GM23248 (cell line): ENCODE measurements around the gene ERC1. TPM values are rescaled to one million over a fixed set of nuclear protein-coding genes. Genes with fewer than 3 reads are reported as not detected.

ENCODE experiments used
- DNase-seq: peaks from one replicate; pipeline ENCODE4 v3.0.0-alpha.2; 2015
- H2AFZ ChIP-seq: fragments of 200-600 bp; sonication (generic); 2 replicates; pipeline ENCODE4 v1.6.1; 2016; ENCODE audit warnings: antibody characterized with exemption
- H3F3A ChIP-seq: fragments of 200-600 bp; sonication (generic); 2 replicates; pipeline ENCODE4 v1.6.1; 2016; ENCODE audit warnings: mild to moderate bottlenecking, antibody characterized with exemption, mixed run types; ENCODE audit not compliant: insufficient read depth
- H3K27ac ChIP-seq: fragments of 200-600 bp; sonication (generic); 2 replicates; pipeline ENCODE4 v1.5.1; 2016; ENCODE audit warnings: mild to moderate bottlenecking
- H3K27me3 ChIP-seq: fragments of 200-600 bp; sonication (generic); replicated peaks from 2 replicates; pipeline ENCODE4 v1.6.1; 2016; ENCODE audit warnings: mild to moderate bottlenecking; ENCODE audit not compliant: insufficient read depth
- H3K36me3 ChIP-seq: fragments of 200-600 bp; sonication (generic); 2 replicates; pipeline ENCODE4 v1.6.1; 2016; ENCODE audit warnings: low read depth, mild to moderate bottlenecking
- H3K4me1 ChIP-seq: fragments of 200-600 bp; sonication (generic); 2 replicates; pipeline ENCODE4 v1.6.1; 2016; ENCODE audit warnings: mild to moderate bottlenecking; ENCODE audit not compliant: insufficient read depth
- H3K4me2 ChIP-seq: fragments of 200-600 bp; sonication (generic); one replicate; pipeline ENCODE4 v1.6.1; 2016; ENCODE audit warnings: mild to moderate bottlenecking; ENCODE audit not compliant: unreplicated experiment
- H3K4me3 ChIP-seq: fragments of 200-600 bp; sonication (generic); 2 replicates; pipeline ENCODE4 v1.5.1; 2016; ENCODE audit warnings: mild to moderate bottlenecking
- H3K79me2 ChIP-seq: fragments of 200-600 bp; sonication (generic); 2 replicates; pipeline ENCODE4 v1.6.1; 2016; ENCODE audit warnings: mild to moderate bottlenecking; ENCODE audit not compliant: insufficient read depth
- H3K9ac ChIP-seq: fragments of 200-600 bp; sonication (generic); 2 replicates; pipeline ENCODE4 v1.6.1; 2016; ENCODE audit warnings: mild to moderate bottlenecking
- H3K9me2 ChIP-seq: fragments of 200-600 bp; sonication (generic); 2 replicates; pipeline ENCODE4 v1.6.1; 2016; ENCODE audit warnings: mixed run types, mild to moderate bottlenecking, moderate library complexity; ENCODE audit not compliant: insufficient read depth
- H3K9me3 ChIP-seq: fragments of 200-600 bp; sonication (generic); one replicate; pipeline ENCODE4 v1.6.1; 2017; ENCODE audit warnings: low read depth
- H4K20me1 ChIP-seq: fragments of 200-600 bp; sonication (generic); 2 replicates; pipeline ENCODE4 v1.6.0; 2016; ENCODE audit not compliant: insufficient read depth
- EZH2 ChIP-seq: fragments of 200-600 bp; sonication (generic); IDR thresholded peaks from 2 replicates; pipeline ENCODE4 v1.6.1; 2018; ENCODE audit warnings: antibody characterized with exemption, mild to moderate bottlenecking; ENCODE audit not compliant: insufficient read depth, poor library complexity, severe bottlenecking
- EZH2phosphoT487 ChIP-seq: fragments of 200-600 bp; sonication (generic); IDR thresholded peaks from 2 replicates; pipeline ENCODE4 v1.6.1; 2018; ENCODE audit warnings: antibody characterized with exemption, moderate library complexity, mild to moderate bottlenecking, low read depth; ENCODE audit not compliant: insufficient read depth
- WGBS, 2 experiments: methylation state at CpG; one replicate each; pipeline ENCODE4 v1.1.6; 2015 to 2017; ENCODE audit warnings: low lambda C conversion rate in 2 of 2, low coverage in 1 of 2; ENCODE audit errors: missing lambda C conversion rate in 2 of 2; 5-methylcytosine and 5-hydroxymethylcytosine counted together
- in situ Hi-C: fragments of 300-500 bp; cut with MboI; formaldehyde crosslinking; loops from 2 replicates; pipeline ENCODE4 v1.15.0; 2020
- polyA plus RNA-seq: library from polyadenylated mRNA; unstranded; fragments of >200 nt; fragmentation: Nextera tagmentation; extraction: Ambion mirVana; gene quantifications from 2 replicates; pipeline ENCODE4 v1.2.1, GENCODE V29; 2016
- total RNA-seq: library from RNA; depleted of rRNA; stranded (reverse); fragments of >200 nt; shearing (Covaris generic); gene quantifications from 2 replicates; pipeline ENCODE4 v1.2.3, GENCODE V29; 2014

Gene ERC1
- total and polyA plus RNA-seq, 2 experiments from 2014 or later = 21.5 to 23.3 TPM

DNA sequence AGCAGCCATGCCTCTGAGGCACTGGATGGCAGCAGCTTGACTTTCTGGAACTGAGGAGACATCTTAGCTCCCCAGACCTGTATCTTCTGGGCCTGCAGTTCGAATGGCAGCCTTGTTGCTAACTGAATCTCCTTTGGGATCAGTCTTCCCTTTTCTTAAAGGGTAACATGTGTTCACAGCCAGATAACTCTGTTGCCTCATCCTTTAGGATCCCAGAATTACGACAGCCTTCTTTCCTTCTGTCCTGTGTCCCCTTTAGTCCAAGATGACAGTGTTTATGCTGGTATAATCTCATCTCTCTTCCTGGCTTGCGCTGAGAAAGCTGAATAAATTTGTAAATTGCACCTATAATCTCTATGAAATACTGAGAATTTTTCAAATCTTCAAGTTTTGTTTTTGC lies 9.1 kb upstream of the ERC1 start:
- 69 to 81% methylated on average over 3 of the region's 3 CpGs for WGBS, 2 experiments
- Histone ChIP-seq H3K27me3 (no peaks in the 10 kb centered on the region), H3K4me1 (no peaks in the 10 kb centered on the region), H3K9ac (no peak overlapping the region), H3K79me2 (no peaks in the 10 kb centered on the region), H3K4me2 (no peak overlapping the region), H3F3A (0 out of 2 replicates have a peak, but pooled peaks cover 3% of the 10 kb centered on the region), H3K4me3 (no peak overlapping the region), H3K27ac (no peak overlapping the region), H3K9me2 (no peaks in the 10 kb centered on the region), H4K20me1 (no peaks in the 10 kb centered on the region), H3K36me3 (no peaks in the 10 kb centered on the region), H3K9me3 (no peaks in the 10 kb centered on the region), H2AFZ (no peak overlapping the region)
- DNase-seq = peak; percentile 41
- in situ Hi-C loops = no loop called here
- no peak for TF ChIP-seq EZH2phosphoT487
- TF ChIP-seq EZH2 = no peak

DNA sequence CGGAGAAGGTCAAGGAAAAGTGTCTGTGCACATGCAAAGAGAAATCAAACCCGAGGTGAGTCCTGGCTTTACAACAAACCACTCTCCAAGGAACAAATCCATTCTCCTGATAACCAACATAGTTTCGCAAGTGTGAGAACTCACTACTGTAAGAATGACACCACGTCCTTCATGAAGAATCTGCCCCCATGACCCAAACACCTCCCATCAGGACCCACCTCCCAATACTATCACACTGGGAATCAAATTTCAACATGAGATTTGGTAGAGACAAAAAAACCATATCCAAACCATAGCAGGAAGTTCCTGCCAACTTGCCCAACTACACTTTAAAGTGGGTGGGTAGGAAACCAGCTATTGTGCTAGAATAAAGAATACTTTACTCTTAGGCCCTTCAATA lies 2.4 kb upstream of the ERC1 start:
- 82 to 87% methylated on average over 4 of the region's 4 CpGs for WGBS, 2 experiments

DNA sequence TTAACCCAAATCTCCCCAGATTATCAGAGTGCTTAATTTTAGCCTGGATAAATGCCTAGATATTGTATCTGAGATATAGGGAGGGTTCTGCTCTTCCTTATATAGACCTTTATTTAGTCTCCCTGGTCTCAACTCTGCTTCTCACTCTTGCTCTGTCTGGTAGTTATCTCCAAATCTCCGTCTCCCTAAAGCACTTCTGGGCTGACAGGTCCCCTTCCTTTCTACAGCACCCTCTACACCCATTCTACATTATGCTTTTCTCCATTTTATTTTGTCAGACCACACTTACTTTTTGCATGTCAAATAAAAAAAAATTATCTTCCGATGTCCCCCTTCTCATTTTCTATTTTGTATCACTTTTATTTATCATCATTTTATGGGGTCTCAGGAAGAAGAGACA lies 2.0 kb upstream of the ERC1 start:
- no peaks in the 10 kb centered on the region for H3K9me3 ChIP-seq
- peaks cover 43% of the 10 kb centered on the region for H3K79me2 ChIP-seq
- H3F3A ChIP-seq = peaks cover 23% of the 10 kb centered on the region; the same call in 1 of the 2 replicates
- TF ChIP-seq EZH2 (no peak), EZH2phosphoT487 (no peak)
- H4K20me1 ChIP-seq = no peaks in the 10 kb centered on the region
- H2AFZ ChIP-seq = peak overlapping the region; percentile 70
- H3K27me3 ChIP-seq = no peaks in the 10 kb centered on the region
- H3K4me3 ChIP-seq = peak overlapping the region; percentile 74
- H3K4me2 ChIP-seq = peak overlapping the region; percentile 91
- peaks cover 20% of the 10 kb centered on the region for H3K4me1 ChIP-seq
- in situ Hi-C loops = no loop called here
- WGBS, 2 experiments = 59 to 71% methylated on average over 2 of the region's 2 CpGs
- DNase-seq = no peak
- no peaks in the 10 kb centered on the region for H3K36me3 ChIP-seq
- peak overlapping the region; percentile 99 for H3K9ac ChIP-seq
- H3K9me2 ChIP-seq = no peaks in the 10 kb centered on the region
- H3K27ac ChIP-seq = peak overlapping the region; percentile 95

More for the DNA sequence above, 2.4 kb upstream of the ERC1 start:
- Histone ChIP-seq H3K4me3 (peak overlapping the region; percentile 74; the same call in 1 of the 2 replicates), H3K4me1 (peaks cover 19% of the 10 kb centered on the region), H3K79me2 (peaks cover 39% of the 10 kb centered on the region), H3K9me3 (no peaks in the 10 kb centered on the region), H3K9ac (peak overlapping the region; percentile 99; the same call in 1 of the 2 replicates), H4K20me1 (no peaks in the 10 kb centered on the region), H2AFZ (peak overlapping the region; percentile 70), H3K9me2 (no peaks in the 10 kb centered on the region), H3K4me2 (peak overlapping the region; percentile 91), H3K36me3 (no peaks in the 10 kb centered on the region), H3F3A (peaks cover 23% of the 10 kb centered on the region; the same call in 1 of the 2 replicates), H3K27ac (peak overlapping the region; percentile 95; the same call in 1 of the 2 replicates), H3K27me3 (no peaks in the 10 kb centered on the region)
- no peak for TF ChIP-seq EZH2
- TF ChIP-seq EZH2phosphoT487 = no peak
- peak; percentile 18 for DNase-seq
- in situ Hi-C loops = no loop called here

DNA sequence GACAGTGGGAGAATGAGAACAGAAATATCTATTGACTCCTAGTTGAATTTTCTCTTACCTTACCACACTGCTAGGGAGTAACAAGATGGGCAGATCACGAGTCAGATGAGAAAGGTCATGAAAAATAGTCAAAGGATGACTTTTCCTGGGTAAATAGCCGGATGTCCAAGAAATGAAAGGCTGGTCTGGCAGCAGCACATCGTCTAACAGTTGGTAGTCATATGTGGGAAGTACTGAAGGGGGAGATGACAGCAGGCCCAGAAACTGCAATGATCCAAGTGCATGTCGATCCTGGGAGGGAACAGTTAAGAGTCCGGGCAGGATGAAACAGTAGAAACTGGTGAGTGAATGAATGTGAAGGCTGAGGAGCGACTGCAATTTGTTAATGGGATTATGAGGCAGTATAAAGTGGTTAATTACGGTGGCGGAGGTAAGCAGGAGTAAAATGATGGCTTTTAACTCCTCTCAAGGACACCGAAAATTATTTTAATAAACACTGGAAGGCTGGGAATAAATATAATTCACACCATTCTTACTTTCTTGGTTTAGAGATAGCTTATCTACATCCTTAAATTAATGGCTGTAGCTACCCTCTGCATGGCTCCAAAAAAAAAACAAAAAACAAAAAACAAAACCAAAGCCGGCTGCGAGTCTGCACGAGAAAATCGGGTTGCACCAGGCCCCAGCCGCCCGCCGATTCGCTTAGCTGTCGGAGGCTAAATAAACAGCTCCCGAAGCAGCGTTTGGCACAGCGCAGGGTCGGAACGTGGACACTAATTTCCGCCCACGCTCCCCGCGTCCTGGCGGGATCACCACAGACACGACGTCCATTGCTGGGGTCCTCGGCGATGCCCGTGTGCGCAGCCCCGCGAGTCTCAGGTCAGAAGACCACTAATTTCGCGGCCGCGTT lies 1.0 kb upstream of the ERC1 start:
- Histone ChIP-seq H3K36me3 (no peaks in the 10 kb centered on the region), H3K4me1 (peaks cover 26% of the 10 kb centered on the region), H3K4me2 (peak overlapping the region; percentile 91), H3K27ac (peak overlapping the region; percentile 95), H4K20me1 (no peaks in the 10 kb centered on the region), H2AFZ (peak overlapping the region; percentile 70), H3K9ac (peak overlapping the region; percentile 99), H3K79me2 (peaks cover 53% of the 10 kb centered on the region), H3K9me2 (no peaks in the 10 kb centered on the region), H3K4me3 (peak overlapping the region; percentile 74), H3K9me3 (no peaks in the 10 kb centered on the region), H3K27me3 (no peaks in the 10 kb centered on the region), H3F3A (peaks cover 31% of the 10 kb centered on the region)
- 1% methylated on average over 40 of the region's 40 CpGs for WGBS, 2 experiments
- TF ChIP-seq EZH2 (no peak), EZH2phosphoT487 (no peak)
- peak; percentile 88 for DNase-seq
- in situ Hi-C loops = no loop called here
